ENCODE measurements around the gene SREBF1. TPM values are rescaled to one million over a fixed set of nuclear protein-coding genes. Genes with fewer than 3 reads are reported as not detected.

The SREBF1 gene
- total and polyA plus RNA-seq, 2 of the 8 experiments (the other 6 are each of a cell fraction or from before 2014, with no cell fraction given) = 28.6 to 70.8 TPM

GRCh38 chr17:17763136-17763535 lies 73.7 kb downstream of the SREBF1 start:
- ChIA-PET POLR2A (ENCODE audit: partially characterized antibody) (interaction anchor here (1.0 to 1.2 kb wide), 2 partner anchors 11 to 31 kb away, joined by 3 to 5 read pairs; no protein-coding TSS in a partner anchor), CTCF (ENCODE audit: partially characterized antibody) (interaction anchor here (0.6 to 2.4 kb wide), 12 partner anchors 8 to 380 kb away, joined by 3 to 15 read pairs (median 4); no protein-coding TSS in a partner anchor)
- Histone ChIP-seq H3K4me2 (ENCODE audit: insufficient read depth in 1 of 2, low read depth in 2 of 2, low read length in 2 of 2) (no peak overlapping the region), H3K27ac (ENCODE audit: low read depth, low read length) (no peak overlapping the region), H3K4me3 (ENCODE audit: extremely low read depth in 1 of 4, insufficient read depth in 2 of 4, low read depth in 3 of 4, low read length in 4 of 4) (no peak overlapping the region), H3K4me1 (replicated peaks in 1 of 4; ENCODE audit: control insufficient read depth in 3 of 4, insufficient read depth in 4 of 4, low read length in 3 of 4) (peaks cover 0 to 9% (median 3%) of the 10 kb centered on the region in 4 experiments; a peak in 4 of 7 replicates), H2AFZ (ENCODE audit: low read length) (no peak overlapping the region), H2BK120ac (replicated peaks; ENCODE audit: low read depth, low read length) (no peak overlapping the region), H4K20me1 (replicated peaks in 1 of 2; ENCODE audit: control insufficient read depth in 1 of 2, insufficient read depth in 2 of 2, low read length in 2 of 2) (no peaks in the 10 kb centered on the region), H4K8ac (ENCODE audit: extremely low read depth, insufficient read depth, low read length) (no peak overlapping the region), H4K5ac (ENCODE audit: insufficient read length, low read depth, low read length) (no peak overlapping the region), H3K27me3 (replicated peaks in 1 of 4; ENCODE audit: control insufficient read depth in 3 of 4, extremely low read depth in 1 of 4, insufficient read depth in 3 of 4, low read length in 3 of 4) (peaks cover 0 to 2% (median 0%) of the 10 kb centered on the region in 4 experiments; a peak in 2 of 7 replicates), H3K79me2 (ENCODE audit: control insufficient read depth in 1 of 2, insufficient read depth in 2 of 2, low read length in 2 of 2) (no peaks in the 10 kb centered on the region), H2BK20ac (ENCODE audit: low read length) (no peak overlapping the region), H3K14ac (ENCODE audit: insufficient read length) (no peak overlapping the region), H4K91ac (replicated peaks; ENCODE audit: insufficient read length, low read length) (no peak overlapping the region), H3K18ac (ENCODE audit: extremely low read depth, low read length) (peak overlapping the region; percentile 48; the same call in 1 of the 2 replicates), H2BK15ac (ENCODE audit: low read length) (no peak overlapping the region), H3K9me3 (ENCODE audit: insufficient read depth in 2 of 2, low read depth in 1 of 2, low read length in 1 of 2) (no peaks in the 10 kb centered on the region), H3K23ac (ENCODE audit: insufficient read length) (no peak overlapping the region), H3K36me3 (ENCODE audit: control insufficient read depth in 2 of 4, insufficient read depth in 4 of 4, low read length in 3 of 4) (no peaks in the 10 kb centered on the region), H3K23me2 (ENCODE audit: low read depth, low read length) (no peaks in the 10 kb centered on the region), H3K9ac (replicated peaks in 1 of 4; ENCODE audit: extremely low read depth in 1 of 4, low read depth in 3 of 4, low read length in 3 of 4) (no peak overlapping the region), H3K56ac (replicated peaks; ENCODE audit: insufficient read length, low read depth, low read length) (no peak overlapping the region), H3K4ac (replicated peaks; ENCODE audit: insufficient read length, low read depth, low read length) (no peak overlapping the region), H3K79me1 (ENCODE audit: low read depth, low read length) (no peaks in the 10 kb centered on the region), H2BK12ac (ENCODE audit: low read depth, low read length) (no peak overlapping the region), H2AK5ac (ENCODE audit: low read depth, low read length) (no peak overlapping the region), H2BK5ac (ENCODE audit: low read depth, low read length) (no peak overlapping the region)
- DNase-seq (ENCODE audit: low read depth in 1 of 2, low spot score in 2 of 2) (no peak), FAIRE-seq (no peak)
- 89% methylated on average over 9 of the region's 9 CpGs; no CpG with 5 or more reads in 1 of the 2 experiments for WGBS, 2 experiments (ENCODE audit: extremely low coverage in 1 of 2, insufficient coverage in 1 of 2, insufficient read length in 1 of 2, insufficient replicate concordance in 2 of 2, low coverage in 1 of 2, low lambda C conversion rate in 2 of 2, missing lambda C conversion rate in 1 of 2)
- no peak for TF ChIP-seq TAF1 (IDR thresholded peaks at IDR 0.05; ENCODE audit: low read depth, low read length)
- no peak for TF ChIP-seq POLR2AphosphoS5 (IDR thresholded peaks at IDR 0.05; ENCODE audit: low read depth, low read length)
- TF ChIP-seq POU5F1 (IDR thresholded peaks at IDR 0.05; ENCODE audit: low read depth, low read length) = no peak
- no peak for TF ChIP-seq CTBP2 (IDR thresholded peaks at IDR 0.05; ENCODE audit: borderline replicate concordance, insufficient read depth, insufficient read length, low read length)
- no peak for TF ChIP-seq ATF2 (IDR thresholded peaks at IDR 0.05; ENCODE audit: low read length)
- no peak for TF ChIP-seq BCL11A (IDR thresholded peaks at IDR 0.05; ENCODE audit: low read depth in 2 of 2, low read length in 2 of 2)
- no peak for TF ChIP-seq KDM4A (IDR thresholded peaks at IDR 0.05; ENCODE audit: low read depth, low read length, severe bottlenecking)
- no peak for TF ChIP-seq CTCF (IDR thresholded peaks at IDR 0.05; ENCODE audit: control extremely low read depth in 1 of 3, insufficient read depth in 1 of 3, low read depth in 1 of 3, low read length in 3 of 3)
- TF ChIP-seq HDAC6 (IDR thresholded peaks at IDR 0.05; ENCODE audit: low read depth, low read length) = no peak
